IPS DF 6.9 (cell line): ENCODE data around the gene RNLS.

Source experiments
- DNase-seq: peaks from one replicate; pipeline ENCODE4 v3.0.0-alpha.2; 2013; ENCODE audit warnings: low read depth, low spot score
- H3K27ac ChIP-seq: one replicate; pipeline ENCODE4 v1.5.1; 2013; ENCODE audit warnings: low read length, control low read depth
- H3K27me3 ChIP-seq: 2 replicates; pipeline ENCODE4 v1.6.1; 2013; ENCODE audit warnings: mild to moderate bottlenecking, low read length; ENCODE audit not compliant: control insufficient read depth, insufficient read depth
- H3K36me3 ChIP-seq: 2 replicates; pipeline ENCODE4 v1.6.1; 2013; ENCODE audit warnings: low read length; ENCODE audit not compliant: control insufficient read depth, insufficient read depth
- H3K4me1 ChIP-seq: 2 replicates; pipeline ENCODE4 v1.6.1; 2013; ENCODE audit warnings: low read length; ENCODE audit not compliant: control insufficient read depth, insufficient read depth
- H3K4me3 ChIP-seq: 2 replicates; pipeline ENCODE4 v1.5.1; 2013; ENCODE audit warnings: mild to moderate bottlenecking, low read length
- H3K9me3 ChIP-seq: 2 replicates; pipeline ENCODE4 v1.6.1; 2013; ENCODE audit warnings: low read length, inconsistent platforms; ENCODE audit not compliant: control insufficient read depth, insufficient read depth
- WGBS: extraction: QIAGEN DNeasy Blood & Tissue Kit; methylation state at CpG from one replicate; pipeline ENCODE4 v1.1.7; 2013; ENCODE audit warnings: mixed read lengths, missing lambda C conversion rate; ENCODE audit not compliant: insufficient read length, insufficient coverage; 5-methylcytosine and 5-hydroxymethylcytosine counted together

The RNLS gene

DNA sequence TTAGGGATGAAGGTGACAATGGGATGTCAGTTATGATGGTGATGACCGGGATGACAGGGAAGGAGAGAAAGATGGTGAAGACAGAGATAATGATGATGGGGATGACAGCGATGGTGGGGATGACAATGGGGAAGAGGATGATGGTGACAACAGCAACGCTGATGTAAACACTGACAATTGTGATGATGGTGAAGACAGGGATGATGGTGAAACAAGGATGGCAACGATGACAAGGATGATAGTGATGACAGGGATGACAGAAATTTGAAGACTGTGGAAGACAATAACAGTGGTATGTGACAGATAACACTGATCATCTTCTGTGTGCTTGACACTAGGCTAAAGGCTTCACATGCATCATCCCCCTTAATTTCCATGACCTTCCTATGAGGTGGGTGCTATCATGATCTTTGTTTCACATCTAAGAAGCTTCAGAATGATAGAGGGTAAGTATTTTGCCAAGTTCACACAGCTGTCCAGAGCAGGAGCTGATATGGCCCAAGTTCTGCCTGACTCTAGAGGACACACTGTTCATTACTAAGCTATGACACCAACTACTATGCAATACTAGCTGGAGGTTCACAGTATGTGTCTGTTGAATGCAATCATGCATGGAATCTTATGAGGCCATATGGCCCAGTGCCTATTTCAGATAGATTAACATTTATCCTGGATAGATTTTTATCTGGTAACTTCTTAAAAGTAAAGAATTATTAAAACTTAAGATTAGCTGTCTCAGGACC lies 105.6 kb downstream of the RNLS start:
- Histone ChIP-seq H3K27me3 (no peaks in the 10 kb centered on the region), H3K27ac (no peak overlapping the region), H3K4me3 (no peak overlapping the region), H3K36me3 (no peaks in the 10 kb centered on the region), H3K4me1 (no peaks in the 10 kb centered on the region), H3K9me3 (no peaks in the 10 kb centered on the region)
- no peak for DNase-seq
- WGBS, result 100% methylated on average over 1 of the region's 4 CpGs

DNA sequence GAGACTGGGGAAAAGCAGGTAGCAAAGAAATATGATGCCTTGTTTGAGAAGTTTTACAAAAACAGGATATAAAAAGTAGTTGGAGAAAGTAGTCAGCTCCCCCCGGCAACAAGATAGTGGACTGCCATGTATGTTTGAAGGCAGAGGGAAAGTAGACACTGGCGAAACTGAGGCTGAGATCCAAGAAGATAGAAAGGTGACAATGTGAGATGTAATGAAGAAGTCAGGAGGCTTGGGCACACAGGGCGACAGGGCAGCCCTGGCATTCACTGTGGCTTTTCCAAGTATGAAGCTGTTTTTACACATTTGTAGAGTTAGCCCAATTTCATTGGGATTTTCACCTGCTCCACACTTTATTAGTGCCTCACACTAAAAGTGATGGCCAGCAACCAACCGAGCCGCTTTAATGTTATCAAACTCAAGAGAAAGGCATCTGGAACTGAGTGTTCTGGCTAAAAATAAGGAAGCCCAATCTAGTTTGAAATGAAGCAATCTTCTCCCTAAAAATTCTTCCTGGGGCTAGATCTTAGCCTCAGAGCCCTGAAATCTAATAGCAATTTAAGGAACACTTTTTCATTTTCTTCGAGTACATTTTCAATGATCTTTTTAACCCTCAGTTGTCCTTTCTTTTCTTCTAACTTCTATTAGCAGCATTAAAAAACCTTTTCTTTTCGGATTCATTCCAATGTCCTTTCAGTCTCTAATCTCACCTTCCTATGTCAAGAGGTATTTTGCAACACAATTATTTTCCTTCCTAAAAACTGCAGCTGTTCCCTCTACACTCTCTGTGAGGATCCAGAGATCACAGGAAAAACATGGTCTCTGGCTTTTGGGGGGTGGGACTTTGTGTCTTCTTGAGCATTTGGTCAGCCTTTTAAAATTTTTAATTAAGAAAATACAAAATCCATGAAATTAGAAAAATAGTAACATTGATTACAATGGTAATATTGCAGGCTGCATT lies 108.0 kb downstream of the RNLS start:
- H3K4me3 ChIP-seq, result no peak overlapping the region
- no peaks in the 10 kb centered on the region for H3K27me3 ChIP-seq
- DNase-seq, result no peak
- H3K9me3 ChIP-seq, result no peaks in the 10 kb centered on the region
- no peaks in the 10 kb centered on the region for H3K36me3 ChIP-seq
- H3K27ac ChIP-seq, result no peak overlapping the region
- no CpG with 5 or more reads among the region's 7 CpGs for WGBS
- no peaks in the 10 kb centered on the region for H3K4me1 ChIP-seq

DNA sequence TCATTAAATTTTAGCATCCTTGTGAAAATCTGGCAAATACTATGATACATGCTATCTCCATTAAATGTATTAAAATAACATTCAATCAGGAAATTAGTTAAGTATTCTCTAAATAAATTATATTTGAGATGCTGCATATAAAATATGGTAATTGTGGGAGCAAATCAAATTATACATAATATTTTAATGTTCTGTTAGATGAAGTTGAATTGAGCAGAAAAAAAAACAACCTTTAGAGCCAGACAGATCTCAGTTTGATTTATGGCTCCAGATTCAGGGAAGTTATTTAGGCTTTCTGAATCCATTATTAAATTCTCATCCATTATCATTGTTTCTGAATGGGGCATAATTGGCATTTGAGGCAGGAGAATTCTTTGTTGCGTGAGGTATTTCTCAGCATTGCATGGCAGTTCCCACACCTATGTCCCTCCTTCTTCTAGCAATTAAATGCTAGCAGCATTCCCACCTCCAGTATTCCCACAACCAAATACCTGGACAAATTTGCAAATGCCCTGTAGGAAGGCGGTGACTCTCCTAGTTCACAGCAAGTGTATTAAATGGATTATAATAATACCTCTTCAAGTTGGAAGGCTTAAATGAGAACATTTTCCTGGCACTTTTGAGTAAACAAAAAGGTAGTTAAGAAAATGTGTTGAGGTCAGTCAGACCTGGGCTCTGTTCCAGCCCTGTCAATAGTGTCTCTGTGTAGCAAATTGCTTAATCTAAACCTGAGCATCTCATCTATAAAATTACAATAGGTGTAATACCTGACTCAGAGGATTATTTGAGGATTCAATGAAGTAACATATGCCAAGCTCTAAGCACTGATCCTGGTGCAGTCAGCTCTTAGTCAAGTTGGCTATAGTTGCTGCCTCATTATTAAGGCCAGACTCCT lies 108.9 kb downstream of the RNLS start:
- H3K36me3 ChIP-seq, result no peaks in the 10 kb centered on the region
- H3K9me3 ChIP-seq, result no peaks in the 10 kb centered on the region
- WGBS, result no CpG with 5 or more reads among the region's 2 CpGs
- no peaks in the 10 kb centered on the region for H3K4me1 ChIP-seq
- H3K27ac ChIP-seq, result no peak overlapping the region
- DNase-seq, result no peak
- no peaks in the 10 kb centered on the region for H3K27me3 ChIP-seq
- H3K4me3 ChIP-seq, result no peak overlapping the region

DNA sequence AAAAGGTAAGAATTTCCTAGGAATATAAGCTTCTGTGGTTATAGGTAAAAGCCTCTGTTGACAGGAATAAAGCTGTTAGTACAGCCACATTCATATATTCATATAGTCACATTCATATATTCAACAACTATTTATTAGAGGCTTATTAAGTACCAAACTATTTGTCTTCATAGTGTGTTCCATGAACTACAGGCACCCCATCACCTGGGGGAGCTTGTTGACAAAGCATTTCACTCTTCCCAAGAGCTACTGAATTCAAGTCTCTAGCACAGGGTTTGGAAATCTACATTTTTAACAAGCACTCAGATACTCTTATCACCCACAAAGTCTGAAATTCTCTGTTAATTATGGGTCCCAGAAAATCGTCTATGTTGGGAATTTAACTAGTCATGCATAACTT lies 110.6 kb downstream of the RNLS start:
- Histone ChIP-seq H3K27me3 (no peaks in the 10 kb centered on the region), H3K4me1 (no peaks in the 10 kb centered on the region), H3K36me3 (no peaks in the 10 kb centered on the region), H3K27ac (no peak overlapping the region), H3K4me3 (no peak overlapping the region), H3K9me3 (no peaks in the 10 kb centered on the region)
- no CpG with 5 or more reads among the region's 1 CpG for WGBS
- DNase-seq, result no peak

DNA sequence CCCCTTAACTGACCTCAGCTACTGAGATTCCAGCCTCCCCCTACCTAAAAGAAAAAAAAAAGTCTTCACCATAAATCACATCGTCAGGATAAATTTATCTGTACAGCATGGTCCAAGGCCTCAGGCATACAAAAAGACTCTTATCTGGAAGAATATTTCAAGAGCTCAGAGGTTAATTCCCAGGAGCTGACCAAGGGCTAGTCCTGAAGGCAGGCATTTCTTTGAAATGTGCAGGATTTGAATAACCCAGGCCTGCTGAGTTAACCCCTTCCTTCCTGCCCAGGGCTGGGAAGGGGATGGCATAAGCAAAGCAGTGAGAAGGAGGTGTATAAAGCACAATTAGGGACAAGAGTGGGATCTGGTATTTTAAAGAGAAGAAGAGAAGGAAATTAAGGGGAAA lies 111.2 kb downstream of the RNLS start:
- Histone ChIP-seq H3K36me3 (no peaks in the 10 kb centered on the region), H3K9me3 (no peaks in the 10 kb centered on the region), H3K4me1 (no peaks in the 10 kb centered on the region), H3K27me3 (no peaks in the 10 kb centered on the region), H3K27ac (no peak overlapping the region), H3K4me3 (no peak overlapping the region)
- WGBS, result no CpG with 5 or more reads among the region's 1 CpG
- no peak for DNase-seq

DNA sequence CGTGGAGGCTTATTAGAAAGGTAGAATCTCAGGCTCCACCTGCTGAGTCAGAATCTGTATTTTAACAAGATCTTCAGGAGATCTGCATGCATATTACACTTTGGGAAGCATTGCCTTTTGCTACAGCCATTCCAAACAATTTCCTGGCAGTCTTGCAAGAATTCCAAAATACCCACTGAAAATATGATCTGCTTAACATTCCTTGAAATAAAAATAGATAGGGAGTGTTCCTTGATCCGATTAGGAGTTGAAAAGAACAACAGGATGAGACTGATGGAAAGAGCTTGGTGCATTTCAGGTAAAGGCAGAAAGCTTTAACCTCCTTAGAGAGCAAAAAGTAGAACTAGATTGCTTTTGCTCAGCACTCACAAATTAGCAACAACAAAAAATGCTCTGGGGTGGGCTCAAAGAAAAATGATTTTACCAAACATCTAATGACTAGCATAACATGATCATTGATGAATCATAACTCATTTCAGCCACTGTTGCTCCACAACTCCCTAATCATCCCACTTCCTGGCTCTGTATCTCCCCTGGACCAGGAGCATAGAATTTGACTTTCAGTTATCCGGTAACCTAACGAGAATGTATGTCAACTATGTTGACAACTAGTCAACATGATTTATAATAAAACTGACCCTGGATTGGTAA lies 115.2 kb downstream of the RNLS start:
- no peaks in the 10 kb centered on the region for H3K27me3 ChIP-seq

DNA sequence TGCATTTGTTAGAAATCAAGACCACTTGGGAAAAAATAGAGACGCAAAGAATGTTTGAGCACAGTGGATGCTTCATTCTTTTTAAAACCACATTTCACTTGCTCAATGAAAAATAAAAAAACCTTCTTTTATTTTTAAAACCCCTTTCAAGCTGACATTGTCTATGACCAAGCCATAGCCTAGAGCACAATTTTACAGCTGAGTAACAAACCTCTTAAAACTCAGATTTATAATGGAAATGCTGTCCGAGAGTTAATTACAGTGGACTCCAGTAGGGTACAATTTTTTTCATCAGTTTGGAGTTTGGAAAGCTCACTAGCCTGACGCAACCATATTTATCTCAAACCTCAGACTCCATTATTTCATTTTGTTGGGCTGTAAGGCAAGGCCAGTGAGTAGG lies 116.3 kb downstream of the RNLS start:
- no peak for DNase-seq
- Histone ChIP-seq H3K9me3 (no peaks in the 10 kb centered on the region), H3K27me3 (no peaks in the 10 kb centered on the region), H3K4me3 (no peak overlapping the region), H3K36me3 (no peaks in the 10 kb centered on the region), H3K27ac (no peak overlapping the region), H3K4me1 (no peaks in the 10 kb centered on the region)
- WGBS, result no CpG with 5 or more reads among the region's 3 CpGs

More for the DNA sequence above, 115.2 kb downstream of the RNLS start:
- H3K36me3 ChIP-seq, result no peaks in the 10 kb centered on the region
- H3K9me3 ChIP-seq, result no peaks in the 10 kb centered on the region
- H3K27ac ChIP-seq, result no peak overlapping the region
- WGBS, result no CpG with 5 or more reads among the region's 4 CpGs
- H3K4me3 ChIP-seq, result no peak overlapping the region
- H3K4me1 ChIP-seq, result no peaks in the 10 kb centered on the region
- no peak for DNase-seq

DNA sequence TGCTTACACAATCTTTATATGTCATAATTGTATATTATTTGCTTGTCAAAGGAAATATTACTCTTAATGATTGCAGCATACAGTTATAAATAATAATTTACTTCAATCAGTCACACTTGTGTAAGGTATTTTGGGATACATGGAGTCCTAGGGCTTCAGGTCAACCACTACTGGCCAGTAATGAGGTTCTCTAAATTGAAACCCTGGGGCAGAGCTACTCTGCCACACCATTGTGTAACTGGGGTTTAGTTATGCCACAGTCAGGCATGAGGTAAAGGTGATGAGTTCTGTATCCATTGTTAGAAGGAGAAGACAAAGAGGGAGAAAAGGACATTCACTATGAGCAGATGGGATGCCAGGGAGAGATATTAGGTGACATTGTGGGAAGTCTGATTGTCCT lies 117.4 kb downstream of the RNLS start:
- no peaks in the 10 kb centered on the region for H3K36me3 ChIP-seq
- H3K4me3 ChIP-seq, result no peak overlapping the region
- no peaks in the 10 kb centered on the region for H3K9me3 ChIP-seq
- H3K27me3 ChIP-seq, result no peaks in the 10 kb centered on the region
- no peak overlapping the region for H3K27ac ChIP-seq
- no peaks in the 10 kb centered on the region for H3K4me1 ChIP-seq
- DNase-seq, result no peak

DNA sequence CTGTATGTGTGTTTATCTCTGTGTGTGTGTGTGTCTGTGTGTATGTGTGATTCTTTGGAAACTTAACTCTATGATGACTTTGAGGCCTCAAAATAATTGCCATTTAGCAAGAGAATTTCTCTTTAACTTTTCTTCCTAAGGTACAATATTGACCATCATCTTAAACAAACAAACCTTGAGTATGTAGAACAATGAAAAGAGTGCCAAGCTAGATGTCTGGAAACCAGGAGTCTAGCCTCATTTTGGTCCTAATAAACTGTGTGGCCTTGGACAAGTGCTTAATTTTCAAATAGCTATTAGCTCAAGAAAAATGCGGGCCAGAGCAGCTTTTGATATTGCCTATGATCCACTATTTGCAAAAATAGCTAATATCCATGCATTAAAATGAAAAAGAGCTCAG lies 119.3 kb downstream of the RNLS start:
- no peaks in the 10 kb centered on the region for H3K36me3 ChIP-seq
- no peak overlapping the region for H3K27ac ChIP-seq
- DNase-seq, result no peak
- H3K27me3 ChIP-seq, result no peaks in the 10 kb centered on the region
- no peaks in the 10 kb centered on the region for H3K4me1 ChIP-seq
- no peak overlapping the region for H3K4me3 ChIP-seq
- WGBS, result no CpG with 5 or more reads among the region's 1 CpG
- no peaks in the 10 kb centered on the region for H3K9me3 ChIP-seq

DNA sequence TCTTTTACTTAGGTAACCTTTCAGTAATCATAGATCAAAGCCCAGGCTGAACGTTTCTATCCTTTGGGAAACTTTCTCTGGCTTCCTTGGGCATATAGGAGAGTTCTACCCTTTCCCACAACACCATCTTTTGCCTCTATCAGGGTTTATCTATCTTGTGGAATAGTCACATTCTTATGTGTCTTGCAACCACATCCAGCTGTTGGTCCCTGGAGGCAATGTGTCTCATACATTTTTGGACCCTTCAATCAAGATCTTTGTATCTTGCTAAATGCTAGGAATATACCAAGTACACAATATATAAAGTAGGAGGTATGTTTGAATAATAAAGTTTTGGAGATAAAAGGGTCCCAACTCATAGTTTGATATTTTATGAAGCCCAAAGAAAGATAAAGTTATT lies 121.7 kb downstream of the RNLS start:
- H3K9me3 ChIP-seq, result no peaks in the 10 kb centered on the region
- no peaks in the 10 kb centered on the region for H3K27me3 ChIP-seq
- H3K27ac ChIP-seq, result no peak overlapping the region
- H3K4me1 ChIP-seq, result no peaks in the 10 kb centered on the region
- no CpG with 5 or more reads among the region's 1 CpG for WGBS
- H3K36me3 ChIP-seq, result no peaks in the 10 kb centered on the region
- no peak overlapping the region for H3K4me3 ChIP-seq
- DNase-seq, result no peak
